GM21390 (cell line): ENCODE data around the gene NAV3.

Source experiments
- ATAC-seq: cut with Tn5 transposase; IDR thresholded peaks from one replicate; pipeline ENCODE4 v1.9.1; 2021; ENCODE audit not compliant: unreplicated experiment

Gene NAV3

GRCh38 chr12:77845831-77846230 lies 15.1 kb downstream of the NAV3 start:
- no peak for ATAC-seq

- peak; percentile 99 for ATAC-seq
Measured at GRCh38 chr12:77847060-77847541, 16.4 kb downstream of the NAV3 start.

- ATAC-seq = no peak
Measured at GRCh38 chr12:77847680-77848431, 17.2 kb downstream of the NAV3 start.

- ATAC-seq = no peak
Measured at GRCh38 chr12:77850129-77850528, 19.4 kb downstream of the NAV3 start.

- no peak for ATAC-seq
Measured at GRCh38 chr12:77850698-77851097, 20.0 kb downstream of the NAV3 start.

GRCh38 chr12:77855548-77855947 lies 24.9 kb downstream of the NAV3 start:
- ATAC-seq = no peak

- no peak for ATAC-seq
Measured at GRCh38 chr12:77861317-77861716, 30.6 kb downstream of the NAV3 start.

- no peak for ATAC-seq
Measured at GRCh38 chr12:77865178-77865577, 34.5 kb downstream of the NAV3 start.

- ATAC-seq = no peak
Measured at GRCh38 chr12:77878901-77879300, 48.2 kb downstream of the NAV3 start.

- peak; percentile 54 for ATAC-seq
Measured at GRCh38 chr12:77882709-77883108, 52.0 kb downstream of the NAV3 start.

- no peak for ATAC-seq
Measured at GRCh38 chr12:77888611-77889010, 57.9 kb downstream of the NAV3 start.

- ATAC-seq = no peak
Measured at GRCh38 chr12:77891518-77892147, 60.9 kb downstream of the NAV3 start.

- no peak for ATAC-seq
Measured at GRCh38 chr12:77893918-77894317, 63.2 kb downstream of the NAV3 start.

GRCh38 chr12:77894556-77894955 lies 63.9 kb downstream of the NAV3 start:
- ATAC-seq = no peak

- ATAC-seq = no peak
Measured at GRCh38 chr12:77895699-77896098, 65.0 kb downstream of the NAV3 start.

- no peak for ATAC-seq
Measured at GRCh38 chr12:77907936-77908335, 77.2 kb downstream of the NAV3 start.

- ATAC-seq = no peak
Measured at GRCh38 chr12:77914081-77914488, 83.4 kb downstream of the NAV3 start.

GRCh38 chr12:77915071-77915600 lies 84.4 kb downstream of the NAV3 start:
- no peak for ATAC-seq

- no peak for ATAC-seq
Measured at GRCh38 chr12:77916276-77916675, 85.6 kb downstream of the NAV3 start.

GRCh38 chr12:77918046-77918445 lies 87.4 kb downstream of the NAV3 start:
- no peak for ATAC-seq

GRCh38 chr12:77919450-77919849 lies 88.8 kb downstream of the NAV3 start:
- ATAC-seq = no peak

GRCh38 chr12:77923882-77924281 lies 93.2 kb downstream of the NAV3 start:
- ATAC-seq = no peak
